IMR-90 (cell line): Measurements from ENCODE around the gene JAKMIP2. TPM values are rescaled to one million over a fixed set of nuclear protein-coding genes. Genes with fewer than 3 reads are reported as not detected.

Experiments
- ATAC-seq: fragments of 200-7000 bp; cut with Tn5 transposase; 2 replicates; pipeline ENCODE4 v1.9.1; 2020; ENCODE audit warnings: low read depth, mild to moderate bottlenecking, moderate library complexity
- BruUV-seq: library from RNA; stranded (reverse); fragments of 400-500 nt; replicated peaks from 2 replicates; lab custom pipeline; 2021; lab: Mats Ljungman, UMichigan
- CTCF ChIA-PET: fragments of 300-600 bp; formaldehyde crosslinking; extraction: SDS; loops from one replicate; lab custom pipeline; 2021; ENCODE audit warnings: antibody characterized with exemption; lab: Yijun Ruan, JAX
- POLR2A ChIA-PET: fragments of 300-600 bp; sonication (Branson Sonifier 250); formaldehyde crosslinking; loops from one replicate; lab custom pipeline; 2022; ENCODE audit warnings: antibody characterized with exemption; ENCODE audit not compliant: unreplicated experiment; lab: Charles Lee
- DNase-seq: peaks from one replicate; pipeline ENCODE4 v3.0.0; 2013
- H2AFZ ChIP-seq: replicated peaks from 2 replicates; pipeline ENCODE3; 2013; ENCODE audit warnings: low read length, mild to moderate bottlenecking; ENCODE audit not compliant: poor library complexity
- H2AK5ac ChIP-seq: 2 replicates; pipeline ENCODE4 v1.6.1; 2013; ENCODE audit warnings: low read depth, low read length, inconsistent platforms
- H2AK9ac ChIP-seq: replicated peaks from 2 replicates; pipeline ENCODE3; 2013; ENCODE audit warnings: mild to moderate bottlenecking, low read depth, low read length, moderate library complexity; ENCODE audit not compliant: poor library complexity
- H2BK120ac ChIP-seq: 2 replicates; pipeline ENCODE4 v1.6.1; 2013; ENCODE audit warnings: low read depth, low read length, inconsistent platforms
- H2BK15ac ChIP-seq: 3 replicates; pipeline ENCODE4 v1.6.1; 2013; ENCODE audit warnings: low read depth, low read length, inconsistent platforms
- H2BK20ac ChIP-seq: 2 replicates; pipeline ENCODE4 v1.6.1; 2013; ENCODE audit warnings: low read depth, mild to moderate bottlenecking, inconsistent platforms, low read length, moderate library complexity
- H2BK5ac ChIP-seq: 2 replicates; pipeline ENCODE4 v1.6.1; 2013; ENCODE audit warnings: mild to moderate bottlenecking, low read depth, low read length, inconsistent platforms; ENCODE audit not compliant: poor library complexity, severe bottlenecking
- H3K14ac ChIP-seq: replicated peaks from 2 replicates; pipeline ENCODE4 v1.6.1; 2013; ENCODE audit warnings: low read depth, low read length, inconsistent platforms
- H3K18ac ChIP-seq: 2 replicates; pipeline ENCODE4 v1.6.1; 2013; ENCODE audit warnings: low read depth, low read length, control low read depth
- H3K23ac ChIP-seq: 2 replicates; pipeline ENCODE4 v1.6.1; 2013; ENCODE audit warnings: low read depth, low read length, inconsistent platforms
- H3K27ac ChIP-seq: 2 replicates; pipeline ENCODE4 v1.5.1; 2013; ENCODE audit warnings: mild to moderate bottlenecking, control low read depth, low read length; ENCODE audit not compliant: insufficient read depth
- H3K27me3 ChIP-seq: 2 replicates; pipeline ENCODE4 v1.6.1; 2013; ENCODE audit warnings: low read length; ENCODE audit not compliant: control insufficient read depth, insufficient read depth
- H3K36me3 ChIP-seq: 2 replicates; pipeline ENCODE4 v1.6.1; 2013; ENCODE audit warnings: low read length, mixed read lengths; ENCODE audit not compliant: control insufficient read depth, insufficient read depth
- H3K4ac ChIP-seq: 2 replicates; pipeline ENCODE4 v1.6.1; 2013; ENCODE audit warnings: low read depth, low read length, inconsistent platforms
- H3K4me1 ChIP-seq: 2 replicates; pipeline ENCODE4 v1.6.1; 2013; ENCODE audit warnings: low read length, mixed read lengths; ENCODE audit not compliant: control insufficient read depth, insufficient read depth
- H3K4me2 ChIP-seq: 2 replicates; pipeline ENCODE4 v1.6.1; 2013; ENCODE audit warnings: low read depth, mild to moderate bottlenecking, control low read depth, low read length, moderate library complexity
- H3K4me3 ChIP-seq: 2 replicates; pipeline ENCODE4 v1.5.1; 2013; ENCODE audit warnings: low read depth, mild to moderate bottlenecking, control low read depth, low read length, moderate library complexity; ENCODE audit not compliant: insufficient read depth
- H3K56ac ChIP-seq: 2 replicates; pipeline ENCODE4 v1.6.1; 2013; ENCODE audit warnings: low read length, inconsistent platforms; ENCODE audit not compliant: insufficient read depth; ENCODE audit errors: extremely low read depth
- H3K79me1 ChIP-seq, 2 experiments: 2 replicates each; pipeline ENCODE4 v1.6.1; 2013; ENCODE audit warnings: low read length in 2 of 2, inconsistent platforms in 1 of 2, low read depth in 1 of 2
- H3K9ac ChIP-seq: 2 replicates; pipeline ENCODE4 v1.6.1; 2013; ENCODE audit warnings: low read depth, low read length, control low read depth
- H3K9me1 ChIP-seq: 2 replicates; pipeline ENCODE4 v1.6.1; 2013; ENCODE audit warnings: low read length, inconsistent platforms; ENCODE audit not compliant: insufficient read depth
- H3K9me3 ChIP-seq: 2 replicates; pipeline ENCODE4 v1.6.1; 2013; ENCODE audit warnings: low read length; ENCODE audit not compliant: control insufficient read depth, insufficient read depth
- H4K20me1 ChIP-seq: 2 replicates; pipeline ENCODE4 v1.6.1; 2013; ENCODE audit warnings: low read length, inconsistent platforms; ENCODE audit not compliant: insufficient read depth
- H4K5ac ChIP-seq: 2 replicates; pipeline ENCODE4 v1.6.1; 2013; ENCODE audit warnings: mild to moderate bottlenecking, low read depth, low read length, control low read depth
- H4K8ac ChIP-seq, 2 experiments: 2 replicates each; pipeline ENCODE4 v1.6.1; 2013; ENCODE audit warnings: low read depth in 2 of 2, low read length in 2 of 2, control low read depth in 1 of 2, inconsistent platforms in 1 of 2
- H4K91ac ChIP-seq: 2 replicates; pipeline ENCODE4 v1.6.1; 2013; ENCODE audit warnings: low read depth, low read length, inconsistent platforms; ENCODE audit not compliant: insufficient read depth
- CEBPB ChIP-seq: IDR thresholded peaks from 2 replicates; pipeline ENCODE4 v1.6.1; 2012; ENCODE audit warnings: low read depth, low read length, improper control_type of control experiment
- CHD1 ChIP-seq: IDR thresholded peaks from 2 replicates; pipeline ENCODE4 v1.6.1; 2012; ENCODE audit warnings: low read depth, low read length, improper control_type of control experiment
- CTCF ChIP-seq: conservative IDR thresholded peaks from 2 replicates; pipeline ENCODE4 v1.5.1; 2012; ENCODE audit warnings: mild to moderate bottlenecking, low read depth, low read length, improper control_type of control experiment
- ELK1 ChIP-seq: fragments of 150-350 bp; IDR thresholded peaks from 2 replicates; pipeline ENCODE4 v1.6.1; 2016; ENCODE audit warnings: low read depth, mild to moderate bottlenecking, low read length, moderate library complexity, borderline replicate concordance
- FOS ChIP-seq: fragments of 150-350 bp; IDR thresholded peaks from 2 replicates; pipeline ENCODE4 v1.6.1; 2016; ENCODE audit warnings: low read depth, low read length
- MAFK ChIP-seq: IDR thresholded peaks from 2 replicates; pipeline ENCODE4 v1.6.1; 2012; ENCODE audit warnings: low read depth, low read length, improper control_type of control experiment
- MAZ ChIP-seq: IDR thresholded peaks from 2 replicates; pipeline ENCODE4 v1.6.1; 2012; ENCODE audit warnings: low read depth, mild to moderate bottlenecking, low read length, improper control_type of control experiment, moderate library complexity, borderline replicate concordance
- MXI1 ChIP-seq: IDR thresholded peaks from 2 replicates; pipeline ENCODE4 v1.6.1; 2012; ENCODE audit warnings: low read depth, mild to moderate bottlenecking, low read length, moderate library complexity, borderline replicate concordance
- NFE2L2 ChIP-seq: fragments of 150-350 bp; IDR thresholded peaks from 2 replicates; pipeline ENCODE4 v1.6.1; 2016; ENCODE audit warnings: low read depth, mild to moderate bottlenecking, low read length
- POLR2A ChIP-seq: IDR thresholded peaks from 2 replicates; pipeline ENCODE4 v1.6.1; 2012; ENCODE audit warnings: mild to moderate bottlenecking, low read depth, low read length
- RAD21 ChIP-seq: IDR thresholded peaks from 2 replicates; pipeline ENCODE4 v1.6.1; 2012; ENCODE audit warnings: low read length, improper control_type of control experiment
- RCOR1 ChIP-seq: IDR thresholded peaks from 2 replicates; pipeline ENCODE4 v1.6.1; 2012; ENCODE audit warnings: mild to moderate bottlenecking, low read length, improper control_type of control experiment; ENCODE audit not compliant: insufficient replicate concordance
- RFX5 ChIP-seq: IDR thresholded peaks from 2 replicates; pipeline ENCODE4 v1.8.0; 2012; ENCODE audit warnings: low read depth, mild to moderate bottlenecking, low read length, moderate library complexity
- SMC3 ChIP-seq: fragments of 150-350 bp; IDR thresholded peaks from 2 replicates; pipeline ENCODE4 v1.6.1; 2016; ENCODE audit warnings: low read depth, mild to moderate bottlenecking, antibody characterized with exemption, low read length, moderate library complexity
- USF2 ChIP-seq: fragments of 150-350 bp; IDR thresholded peaks from 2 replicates; pipeline ENCODE4 v1.6.1; 2017; ENCODE audit warnings: mild to moderate bottlenecking, antibody characterized with exemption, low read length, low read depth
- WGBS, 2 experiments: methylation state at CpG; one replicate each; pipeline versions ENCODE4 v1.1.5 to v1.1.7; 2013; ENCODE audit warnings: missing lambda C conversion rate in 2 of 2; ENCODE audit not compliant: insufficient read length in 1 of 2; ENCODE audit errors: extremely low coverage in 2 of 2; 5-methylcytosine and 5-hydroxymethylcytosine counted together
- dilution Hi-C: fragments of 300-500 bp; cut with HindIII; formaldehyde crosslinking; loops from one replicate; pipeline ENCODE4 v1.14.3; 2018; ENCODE audit warnings: low sequenced_read_pairs; ENCODE audit not compliant: unreplicated experiment
- in situ Hi-C: fragments of 300-500 bp; cut with MboI; formaldehyde crosslinking; loops from 3 replicates; pipeline ENCODE4 v1.14.3; 2019; ENCODE audit warnings: low sequenced_read_pairs, inconsistent platforms, mixed read lengths
- intact Hi-C: fragments of 100-400 bp; cut with micrococcal nuclease; formaldehyde crosslinking; loops from 2 replicates; pipeline ENCODE4 v1.10.0; 2022
- polyA plus RNA-seq, 3 experiments: library from polyadenylated mRNA; depleted of rRNA; stranded (reverse); fragments of >200 nt; gene quantifications; 2 replicates each; pipeline ENCODE4 v1.2.3, GENCODE V29; 2012; ENCODE audit warnings: low replicate concordance in 1 of 3
- total RNA-seq: library from RNA; depleted of rRNA; stranded (reverse); fragments of >200 nt; gene quantifications from 2 replicates; pipeline ENCODE4 v1.2.3, GENCODE V29; 2012

Gene JAKMIP2
- total and polyA plus RNA-seq, 2 of the 4 experiments (the other 2 are of a cell fraction), result under 0.01 TPM; not detected in 1

- POLR2A ChIA-PET, result no interaction called here
- no TSS peak for BruUV-seq
- Histone ChIP-seq H3K27ac (no peak overlapping the region), H4K20me1 (no peaks in the 10 kb centered on the region), H3K27me3 (no peaks in the 10 kb centered on the region), H3K79me1 (no peaks in the 10 kb centered on the region), H3K4ac (no peak overlapping the region), H3K4me1 (no peaks in the 10 kb centered on the region), H2BK15ac (no peak overlapping the region), H3K56ac (no peak overlapping the region), H4K5ac (no peak overlapping the region), H4K91ac (no peak overlapping the region), H4K8ac (no peak overlapping the region), H3K14ac (no peak overlapping the region), H3K9ac (no peak overlapping the region), H3K9me3 (no peaks in the 10 kb centered on the region), H2AK9ac (no peak overlapping the region), H2AFZ (no peak overlapping the region), H2AK5ac (no peak overlapping the region), H3K23ac (no peak overlapping the region), H3K18ac (no peak overlapping the region), H2BK5ac (no peak overlapping the region), H2BK20ac (no peak overlapping the region), H3K36me3 (no peaks in the 10 kb centered on the region), H3K4me2 (no peak overlapping the region), H3K9me1 (no peaks in the 10 kb centered on the region), H3K4me3 (no peak overlapping the region), H2BK120ac (no peak overlapping the region)
- intact Hi-C loops, result no loop called here
- CTCF ChIA-PET, result no interaction called here
- in situ Hi-C loops, result no loop called here
- dilution Hi-C loops, result no loop called here
- ATAC-seq (no peak), DNase-seq (no peak)
- no CpG with 5 or more reads among the region's 7 CpGs for WGBS, 2 experiments
- TF ChIP-seq SMC3, result no peak
- no peak for TF ChIP-seq RFX5
- TF ChIP-seq FOS, result no peak
- no peak for TF ChIP-seq RCOR1
- TF ChIP-seq MAFK, result no peak
- no peak for TF ChIP-seq MAZ
- TF ChIP-seq CTCF, result no peak
- no peak for TF ChIP-seq POLR2A
- no peak for TF ChIP-seq RAD21
- TF ChIP-seq CHD1, result no peak
- TF ChIP-seq MXI1, result no peak
- TF ChIP-seq ELK1, result no peak
- TF ChIP-seq NFE2L2, result no peak
- TF ChIP-seq USF2, result no peak
- no peak for TF ChIP-seq CEBPB
Observed at GRCh38 chr5:147731431-147732290, 50.9 kb downstream of the JAKMIP2 start.
